Natural killer cell treated with Interleukin-12 subunit alpha and Interleukin-12 subunit beta and Interleukin-15 and Interleukin-18, amount 100 ng/mL, for 72 hours (primary cell): ENCODE results near the gene PHOX2A. TPM values are rescaled to one million over a fixed set of nuclear protein-coding genes. Genes with fewer than 3 reads are reported as not detected.

Experiments used
- total RNA-seq, 2 donors: library from RNA; stranded (reverse); gene quantifications; one replicate each; pipeline ENCODE4 v1.2.3, GENCODE V29; 2022

PHOX2A gene
- total RNA-seq, 2 donors from 2014 or later, result not detected

Other genes with a start within 250 kb of the PHOX2A start
- gene IL18BP, start 245.3 kb downstream of the PHOX2A start, total RNA-seq, result 10 to 100 TPM; 16.5 to 20.6 TPM
- 100 to 1,000 TPM; 181 to 216 TPM for gene NUMA1, start 163.6 kb downstream of the PHOX2A start, total RNA-seq
- 1 to 10 TPM; 3.5 to 7.2 TPM for gene LRRC51, start 163.3 kb downstream of the PHOX2A start, total RNA-seq
- 10 to 100 TPM; 65.7 to 66.9 TPM for gene LAMTOR1, start 140.9 kb downstream of the PHOX2A start, total RNA-seq
- gene TOMT, start 138.3 kb downstream of the PHOX2A start, total RNA-seq, result under 1 TPM in 1 of 2 donors, not detected in 1; 0.45 TPM
- gene ANAPC15, start 131.5 kb downstream of the PHOX2A start, total RNA-seq, result 10 to 100 TPM; 37.4 to 37.7 TPM
- gene FOLR3, start 108.5 kb downstream of the PHOX2A start, total RNA-seq, result not detected
- not detected for gene FOLR1, start 52.0 kb downstream of the PHOX2A start, total RNA-seq
- gene FOLR2, start 27.4 kb downstream of the PHOX2A start, total RNA-seq, result not detected
- gene INPPL1, start 19.4 kb downstream of the PHOX2A start, total RNA-seq, result 100 to 1,000 TPM; 113 to 176 TPM
- gene CLPB, start 190.4 kb upstream of the PHOX2A start, total RNA-seq, result 10 to 100 TPM; 43.6 to 55.6 TPM